ENCODE results near the gene FCN1.
"Not testable (repeated sequence)": the region's sequence is repeated elsewhere in the genome, so short reads cannot be mapped to it uniquely, and the experiment has no call there.

Gene FCN1

DNA sequence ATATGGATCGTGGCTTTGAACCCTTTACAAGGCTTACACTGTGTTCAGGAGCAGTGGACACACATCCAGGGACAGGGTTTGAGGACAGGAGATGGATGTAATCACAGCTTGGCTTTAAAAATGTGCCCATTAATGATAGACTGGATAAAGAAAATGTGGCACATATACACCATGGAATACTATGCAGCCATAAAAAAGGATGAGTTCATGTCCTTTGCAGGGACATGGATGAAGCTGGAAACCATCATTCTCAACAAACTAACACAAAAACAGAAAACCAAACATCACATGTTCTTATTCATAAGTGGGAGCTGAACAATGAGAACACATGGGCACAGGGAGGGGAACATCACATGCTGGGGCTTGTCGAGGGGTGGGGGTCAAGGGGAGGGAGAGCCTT lies 60.3 kb downstream of the FCN1 start:
- DNase-seq (ENCODE audit: extremely low read depth in 1 of 2, low read depth in 1 of 2), result not testable (repeated sequence)

GRCh38 chr9:134855900-134856377 lies 61.8 kb downstream of the FCN1 start:
- DNase-seq (ENCODE audit: extremely low read depth in 1 of 2, low read depth in 1 of 2), result no peak
